WERI-Rb-1 (cell line): ENCODE measurements around the gene CTRB2.

Source experiments
- DNase-seq: peaks from one replicate; pipeline ENCODE4 v3.0.0-alpha.2; 2020
- H3K27ac ChIP-seq: fragments of 250-450 bp; sonication (Bioruptor Pico); 2 replicates; pipeline ENCODE4 v1.5.1; 2020; ENCODE audit warnings: mild to moderate bottlenecking, moderate library complexity
- H3K27me3 ChIP-seq: fragments of 250-450 bp; sonication (Bioruptor Pico); 2 replicates; pipeline ENCODE4 v1.5.1; 2021; ENCODE audit warnings: mild to moderate bottlenecking, low read depth, moderate library complexity; ENCODE audit not compliant: insufficient read depth, severe bottlenecking
- H3K36me3 ChIP-seq: fragments of 250-450 bp; sonication (Bioruptor Pico); 2 replicates; pipeline ENCODE4 v1.5.1; 2020; ENCODE audit warnings: mild to moderate bottlenecking, moderate library complexity
- H3K4me3 ChIP-seq: 2 replicates; pipeline ENCODE4 v1.5.1; 2011; ENCODE audit warnings: low read depth, mild to moderate bottlenecking, control low read depth, low read length
- H3K9me3 ChIP-seq: fragments of 250-450 bp; sonication (Bioruptor Pico); 2 replicates; pipeline ENCODE4 v1.5.1; 2021; ENCODE audit warnings: mild to moderate bottlenecking, moderate library complexity; ENCODE audit not compliant: severe bottlenecking
- TF ChIP-seq, protein P1 (sequence below): IDR thresholded peaks from 2 replicates; pipeline ENCODE4 v1.5.1; 2011; ENCODE audit warnings: low read depth, mild to moderate bottlenecking, control low read depth, inconsistent platforms, low read length

Gene CTRB2

GRCh38 chr16:75197522-75198134 is 9.3 kb downstream of the CTRB2 start:
- TF ChIP-seq, protein P1, sequence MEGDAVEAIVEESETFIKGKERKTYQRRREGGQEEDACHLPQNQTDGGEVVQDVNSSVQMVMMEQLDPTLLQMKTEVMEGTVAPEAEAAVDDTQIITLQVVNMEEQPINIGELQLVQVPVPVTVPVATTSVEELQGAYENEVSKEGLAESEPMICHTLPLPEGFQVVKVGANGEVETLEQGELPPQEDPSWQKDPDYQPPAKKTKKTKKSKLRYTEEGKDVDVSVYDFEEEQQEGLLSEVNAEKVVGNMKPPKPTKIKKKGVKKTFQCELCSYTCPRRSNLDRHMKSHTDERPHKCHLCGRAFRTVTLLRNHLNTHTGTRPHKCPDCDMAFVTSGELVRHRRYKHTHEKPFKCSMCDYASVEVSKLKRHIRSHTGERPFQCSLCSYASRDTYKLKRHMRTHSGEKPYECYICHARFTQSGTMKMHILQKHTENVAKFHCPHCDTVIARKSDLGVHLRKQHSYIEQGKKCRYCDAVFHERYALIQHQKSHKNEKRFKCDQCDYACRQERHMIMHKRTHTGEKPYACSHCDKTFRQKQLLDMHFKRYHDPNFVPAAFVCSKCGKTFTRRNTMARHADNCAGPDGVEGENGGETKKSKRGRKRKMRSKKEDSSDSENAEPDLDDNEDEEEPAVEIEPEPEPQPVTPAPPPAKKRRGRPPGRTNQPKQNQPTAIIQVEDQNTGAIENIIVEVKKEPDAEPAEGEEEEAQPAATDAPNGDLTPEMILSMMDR: no peak
- H3K36me3 ChIP-seq: no peaks in the 10 kb centered on the region

GRCh38 chr16:75196836-75197235 is 10.1 kb downstream of the CTRB2 start:
- Histone ChIP-seq H3K36me3 (no peaks in the 10 kb centered on the region), H3K9me3 (no peaks in the 10 kb centered on the region), H3K4me3 (no peak overlapping the region), H3K27me3 (no peaks in the 10 kb centered on the region), H3K27ac (no peak overlapping the region)
- no peak for DNase-seq
- TF ChIP-seq, protein P1: no peak

More at GRCh38 chr16:75197522-75198134, 9.3 kb downstream of the CTRB2 start:
- Histone ChIP-seq H3K27ac (no peak overlapping the region), H3K9me3 (no peaks in the 10 kb centered on the region), H3K4me3 (no peak overlapping the region), H3K27me3 (no peaks in the 10 kb centered on the region)
- DNase-seq: no peak

DNA sequence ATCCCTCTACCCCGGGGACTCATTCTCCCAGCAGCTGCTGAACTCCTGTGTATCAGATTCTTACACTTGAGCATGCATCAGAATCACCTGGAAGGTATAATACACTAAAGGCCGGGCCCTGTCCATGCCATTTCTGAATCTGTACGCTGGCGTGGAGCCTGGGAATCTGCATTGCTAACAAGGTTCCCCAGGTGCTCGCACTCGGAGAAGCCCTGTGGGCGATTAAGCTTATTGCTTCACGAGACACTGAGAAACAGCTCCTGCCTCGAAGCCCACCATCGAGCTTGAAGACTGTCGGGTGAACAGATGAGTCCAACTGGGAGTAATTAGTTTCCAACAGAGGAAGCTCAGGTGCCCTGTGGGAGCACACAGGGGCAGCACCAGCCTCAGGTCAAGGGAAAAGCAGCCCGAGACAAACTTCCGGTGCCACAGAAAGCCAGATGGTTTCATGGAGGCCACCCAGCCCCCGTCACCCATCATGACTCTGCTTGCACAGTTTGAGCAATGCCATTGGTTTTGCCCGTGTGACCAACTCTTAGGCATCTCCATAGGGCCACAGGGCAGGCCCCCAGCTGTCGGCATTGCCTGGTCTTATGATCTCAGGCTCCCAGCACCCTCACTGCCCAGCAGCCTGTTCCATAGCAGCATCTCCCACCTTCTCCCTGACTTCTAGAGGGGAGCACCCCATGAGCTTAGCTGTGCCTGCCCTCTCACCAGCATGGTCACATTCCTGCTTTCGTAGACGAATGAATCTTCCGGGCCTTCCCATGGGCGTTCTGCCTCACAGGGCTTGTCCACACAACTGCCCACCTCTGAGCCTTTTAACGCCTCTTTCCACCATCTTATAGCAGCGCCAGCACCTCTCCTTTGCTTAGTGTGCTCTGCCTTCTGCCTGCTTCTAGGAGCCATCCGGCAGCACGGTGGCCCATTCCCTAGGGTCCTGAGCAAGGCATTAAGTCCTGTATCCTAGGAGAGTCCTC is 10.9 kb downstream of the CTRB2 start:
- Histone ChIP-seq H3K36me3 (no peaks in the 10 kb centered on the region), H3K9me3 (no peaks in the 10 kb centered on the region), H3K27me3 (no peaks in the 10 kb centered on the region), H3K27ac (no peak overlapping the region), H3K4me3 (no peak overlapping the region)
- TF ChIP-seq, protein P1: no peak
- DNase-seq: peak; percentile 9

DNA sequence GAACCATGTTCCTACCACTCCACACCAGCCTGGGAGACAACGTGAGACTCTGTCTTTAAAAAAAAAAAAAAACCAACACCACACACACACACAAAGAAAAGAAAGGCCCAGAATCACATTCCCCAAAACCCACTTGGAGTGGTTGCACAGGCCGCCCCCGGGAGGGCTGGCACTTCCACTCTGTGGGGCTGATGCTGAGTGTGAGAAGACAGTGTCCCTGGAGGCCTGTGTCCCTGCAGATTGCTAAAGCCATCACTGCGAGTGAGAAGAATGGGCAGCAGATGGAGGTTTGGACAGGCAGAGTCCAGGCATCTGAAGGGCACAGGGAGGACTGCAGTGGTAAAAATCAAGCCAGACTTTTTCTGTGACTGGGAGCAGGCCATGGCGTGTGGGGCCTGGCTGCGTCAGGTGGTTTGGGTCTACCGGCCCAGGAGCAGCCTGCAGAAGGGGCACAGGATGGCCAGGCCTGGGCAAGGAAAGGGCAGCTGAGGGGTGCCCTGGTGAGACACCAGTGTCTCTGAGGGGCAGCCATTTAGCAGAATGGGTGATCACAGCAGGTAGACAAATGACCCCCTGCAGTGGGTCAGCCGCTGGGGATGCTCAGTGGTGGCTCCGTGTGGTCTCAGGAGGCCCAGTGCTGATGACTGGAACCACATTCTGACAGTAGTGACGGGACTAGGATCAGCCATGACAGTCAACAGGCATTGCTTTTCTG is 13.1 kb downstream of the CTRB2 start:
- Histone ChIP-seq H3K27ac (no peak overlapping the region), H3K27me3 (no peaks in the 10 kb centered on the region), H3K9me3 (no peaks in the 10 kb centered on the region), H3K4me3 (no peak overlapping the region), H3K36me3 (no peaks in the 10 kb centered on the region)
- peak; percentile 4 for DNase-seq
- TF ChIP-seq, protein P1: no peak

DNA sequence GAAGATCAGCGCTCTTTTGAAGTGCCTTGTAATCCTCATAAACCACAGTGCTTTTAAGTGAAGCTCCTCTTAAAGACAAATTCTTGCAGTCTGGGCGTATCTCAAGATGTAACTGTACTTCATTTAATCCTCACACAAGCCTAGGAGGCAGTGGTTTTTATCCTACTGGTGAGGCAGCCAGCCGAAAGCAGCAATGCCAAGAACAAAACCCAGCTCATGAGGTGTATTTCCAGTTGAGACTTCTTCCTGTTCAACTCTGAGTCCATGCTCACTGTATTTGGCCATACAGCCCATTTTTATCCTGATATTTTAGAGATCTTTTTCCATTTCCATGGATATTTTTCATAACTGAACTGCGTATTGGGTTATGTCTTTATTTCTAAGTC is 13.7 kb downstream of the CTRB2 start:
- Histone ChIP-seq H3K27ac (no peak overlapping the region), H3K4me3 (no peak overlapping the region), H3K36me3 (no peaks in the 10 kb centered on the region), H3K27me3 (no peaks in the 10 kb centered on the region), H3K9me3 (no peaks in the 10 kb centered on the region)
- TF ChIP-seq, protein P1: no peak
- DNase-seq: no peak
